MM.1S (cell line): ENCODE results near the gene GDF11.

Experiments used
- CTCF ChIP-seq: fragments of 300-600 bp; sonication (generic); IDR thresholded peaks from 2 replicates; pipeline ENCODE4 v1.5.1; 2016; ENCODE audit warnings: antibody characterized with exemption, low read length, mixed read lengths
- EZH2 ChIP-seq: fragments of 300-600 bp; sonication (generic); optimal IDR thresholded peaks from 2 replicates; pipeline ENCODE3; 2017; ENCODE audit warnings: low read depth, mild to moderate bottlenecking, antibody characterized with exemption, low read length, mixed read lengths

- no peak for TF ChIP-seq CTCF
- TF ChIP-seq EZH2 = no peak
Measured at GRCh38 chr12:55697686-55698085, 45.2 kb upstream of the GDF11 start.
